A673 (cell line): ENCODE measurements around the gene FCF1. TPM values are rescaled to one million over a fixed set of nuclear protein-coding genes. Genes with fewer than 3 reads are reported as not detected.

Experiments used
- BruUV-seq: library from RNA; stranded (reverse); fragments of 400-500 nt; replicated peaks from 2 replicates; lab custom pipeline; 2021; lab: Mats Ljungman, UMichigan
- CTCF ChIA-PET: fragments of 300-600 bp; sonication (Branson Sonifier 250); formaldehyde crosslinking; loops from one replicate; lab custom pipeline; 2022; ENCODE audit warnings: antibody characterized with exemption; lab: Charles Lee
- POLR2A ChIA-PET: fragments of 300-600 bp; sonication (Branson Sonifier 250); formaldehyde crosslinking; loops from one replicate; lab custom pipeline; 2022; ENCODE audit warnings: antibody characterized with exemption; ENCODE audit not compliant: low non-redundant PET; lab: Charles Lee
- DNase-seq: peaks from one replicate; pipeline ENCODE4 v3.0.0-alpha.2; 2015; ENCODE audit warnings: low spot score
- H3K27ac ChIP-seq: fragments of 200-600 bp; sonication (generic); 2 replicates; pipeline ENCODE4 v1.5.1; 2016; ENCODE audit warnings: mixed run types, low read depth, mild to moderate bottlenecking, mixed read lengths, antibody characterized with exemption, low read length; ENCODE audit not compliant: poor library complexity, severe bottlenecking
- H3K27me3 ChIP-seq: fragments of 200-600 bp; sonication (generic); replicated peaks from 2 replicates; pipeline ENCODE4 v1.6.1; 2017; ENCODE audit warnings: mixed run types, low read depth, mild to moderate bottlenecking, mixed read lengths, antibody characterized with exemption, low read length; ENCODE audit not compliant: insufficient read depth, poor library complexity
- H3K36me3 ChIP-seq: fragments of 200-600 bp; sonication (generic); 2 replicates; pipeline ENCODE4 v1.6.1; 2016; ENCODE audit warnings: mixed run types, mild to moderate bottlenecking, mixed read lengths, antibody characterized with exemption, low read length; ENCODE audit not compliant: insufficient read depth, poor library complexity, severe bottlenecking
- H3K4me1 ChIP-seq: fragments of 200-600 bp; sonication (generic); 2 replicates; pipeline ENCODE4 v1.6.1; 2017; ENCODE audit warnings: mixed run types, mild to moderate bottlenecking, mixed read lengths, antibody characterized with exemption, low read length; ENCODE audit not compliant: insufficient read depth, poor library complexity, severe bottlenecking
- H3K4me3 ChIP-seq: fragments of 200-600 bp; sonication (generic); 2 replicates; pipeline ENCODE4 v1.5.1; 2016; ENCODE audit warnings: low read depth, mixed run types, mild to moderate bottlenecking, mixed read lengths, low read length; ENCODE audit not compliant: poor library complexity, severe bottlenecking
- H3K9me3 ChIP-seq: fragments of 200-600 bp; sonication (generic); 2 replicates; pipeline ENCODE4 v1.6.1; 2016; ENCODE audit warnings: mixed run types, low read depth, mild to moderate bottlenecking, mixed read lengths, antibody characterized with exemption, low read length; ENCODE audit not compliant: poor library complexity, severe bottlenecking
- EZH2 ChIP-seq: fragments of 200-600 bp; sonication (generic); IDR thresholded peaks from 2 replicates; pipeline ENCODE4 v1.6.1; 2017; ENCODE audit warnings: borderline replicate concordance, low read depth, mild to moderate bottlenecking, mixed read lengths, antibody characterized with exemption, low read length; ENCODE audit not compliant: poor library complexity, severe bottlenecking
- intact Hi-C: fragments of 100-400 bp; cut with micrococcal nuclease; formaldehyde crosslinking; loops from one replicate; pipeline ENCODE4 v1.10.0; 2022; ENCODE audit not compliant: unreplicated experiment
- total RNA-seq: library from RNA; stranded (reverse); gene quantifications from 2 replicates; pipeline ENCODE4 v1.2.3, GENCODE V29; 2021
- TF ChIP-seq, protein P1 (sequence below): fragments of 300-800, 200-600 bp; sonication (generic); conservative IDR thresholded peaks from 2 replicates; pipeline ENCODE4 v1.5.1; 2017; ENCODE audit warnings: low read depth, mild to moderate bottlenecking, antibody characterized with exemption, low read length, moderate library complexity, mixed read lengths

The FCF1 gene
- total RNA-seq, 1 experiment from 2014 or later = 74.2 TPM

DNA sequence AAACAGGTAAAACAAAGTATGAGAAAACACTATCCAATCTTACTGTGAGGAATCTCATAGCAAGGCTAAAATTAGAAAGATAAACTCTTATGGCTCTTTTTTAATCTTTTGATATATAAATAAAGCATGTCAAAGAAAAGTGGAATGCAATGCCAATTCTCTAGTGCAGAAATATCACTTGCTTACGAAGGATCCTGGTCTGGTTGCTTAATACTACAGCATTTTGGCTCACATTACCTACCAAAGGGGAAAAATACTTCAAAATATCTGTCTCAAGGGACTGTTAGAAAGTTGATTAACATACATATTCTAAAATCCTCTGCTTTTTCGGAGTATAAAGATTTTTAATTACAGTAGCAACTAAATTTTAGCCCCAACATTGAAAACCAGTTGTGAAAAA is 21.5 kb upstream of the FCF1 start:
- BruUV-seq = no TSS peak
- no peaks in the 10 kb centered on the region for H3K4me1 ChIP-seq
- H3K4me3 ChIP-seq = no peak overlapping the region
- intact Hi-C loops = no loop called here
- POLR2A ChIA-PET = no interaction called here
- no peaks in the 10 kb centered on the region for H3K27me3 ChIP-seq
- CTCF ChIA-PET = interaction anchor here (0.6 kb wide), 1 partner anchor 396 kb away, joined by 4 read pairs; no protein-coding TSS in a partner anchor
- no peak for DNase-seq
- H3K27ac ChIP-seq = no peak overlapping the region
- peaks cover 13% of the 10 kb centered on the region for H3K36me3 ChIP-seq
- no peak for TF ChIP-seq EZH2
- TF ChIP-seq, protein P1, sequence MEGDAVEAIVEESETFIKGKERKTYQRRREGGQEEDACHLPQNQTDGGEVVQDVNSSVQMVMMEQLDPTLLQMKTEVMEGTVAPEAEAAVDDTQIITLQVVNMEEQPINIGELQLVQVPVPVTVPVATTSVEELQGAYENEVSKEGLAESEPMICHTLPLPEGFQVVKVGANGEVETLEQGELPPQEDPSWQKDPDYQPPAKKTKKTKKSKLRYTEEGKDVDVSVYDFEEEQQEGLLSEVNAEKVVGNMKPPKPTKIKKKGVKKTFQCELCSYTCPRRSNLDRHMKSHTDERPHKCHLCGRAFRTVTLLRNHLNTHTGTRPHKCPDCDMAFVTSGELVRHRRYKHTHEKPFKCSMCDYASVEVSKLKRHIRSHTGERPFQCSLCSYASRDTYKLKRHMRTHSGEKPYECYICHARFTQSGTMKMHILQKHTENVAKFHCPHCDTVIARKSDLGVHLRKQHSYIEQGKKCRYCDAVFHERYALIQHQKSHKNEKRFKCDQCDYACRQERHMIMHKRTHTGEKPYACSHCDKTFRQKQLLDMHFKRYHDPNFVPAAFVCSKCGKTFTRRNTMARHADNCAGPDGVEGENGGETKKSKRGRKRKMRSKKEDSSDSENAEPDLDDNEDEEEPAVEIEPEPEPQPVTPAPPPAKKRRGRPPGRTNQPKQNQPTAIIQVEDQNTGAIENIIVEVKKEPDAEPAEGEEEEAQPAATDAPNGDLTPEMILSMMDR = no peak
- no peaks in the 10 kb centered on the region for H3K9me3 ChIP-seq

DNA sequence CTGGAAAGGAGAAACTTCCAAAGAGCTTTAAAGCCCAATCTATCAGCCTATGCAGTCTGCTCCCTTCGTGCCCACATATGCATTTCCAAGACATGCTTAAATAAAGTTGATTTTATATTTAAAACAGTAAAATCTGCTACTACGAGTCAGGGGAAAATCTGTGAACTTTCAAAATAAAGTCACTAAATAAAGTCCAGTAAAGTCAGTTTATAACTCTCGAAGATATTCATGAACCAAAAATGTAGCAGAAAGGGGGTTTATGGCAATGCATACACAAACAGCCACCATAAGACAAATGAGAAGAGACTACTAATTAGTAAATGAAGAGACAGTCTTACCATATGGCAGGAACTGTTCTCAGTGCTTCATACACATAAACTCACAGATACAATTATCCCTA is 19.8 kb upstream of the FCF1 start:
- DNase-seq = no peak
- Histone ChIP-seq H3K4me1 (no peaks in the 10 kb centered on the region), H3K27ac (no peak overlapping the region), H3K27me3 (no peaks in the 10 kb centered on the region), H3K4me3 (no peak overlapping the region), H3K9me3 (no peaks in the 10 kb centered on the region), H3K36me3 (peaks cover 13% of the 10 kb centered on the region)
- ChIA-PET CTCF (no interaction called here), POLR2A (no interaction called here)
- BruUV-seq = no TSS peak
- TF ChIP-seq, protein P1 = no peak
- no peak for TF ChIP-seq EZH2
- intact Hi-C loops = no loop called here

DNA sequence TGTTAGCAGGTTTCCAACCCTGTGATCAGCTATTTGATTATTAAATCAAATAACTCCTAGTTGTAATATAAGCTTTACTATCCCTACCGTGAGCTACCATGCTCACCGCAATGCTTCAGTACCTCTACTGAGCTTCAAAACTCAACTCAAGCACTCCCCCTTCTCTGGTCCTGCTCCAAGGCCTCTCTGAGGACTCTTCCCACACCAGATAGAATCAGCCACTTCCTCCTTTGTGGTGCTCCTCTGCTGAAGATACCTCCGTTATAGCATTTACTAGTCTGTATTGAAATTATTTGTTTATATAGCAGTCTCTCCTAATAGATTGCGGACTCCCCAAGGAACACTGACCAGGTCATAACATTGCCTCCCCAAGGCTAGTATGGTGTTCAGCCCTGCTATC is 17.5 kb upstream of the FCF1 start:
- TF ChIP-seq, protein P1 = no peak
- TF ChIP-seq EZH2 = no peak
- no TSS peak for BruUV-seq
- Histone ChIP-seq H3K4me3 (no peak overlapping the region), H3K27ac (no peak overlapping the region), H3K4me1 (no peaks in the 10 kb centered on the region), H3K36me3 (peaks cover 6% of the 10 kb centered on the region), H3K9me3 (no peaks in the 10 kb centered on the region), H3K27me3 (no peaks in the 10 kb centered on the region)
- CTCF ChIA-PET = no interaction called here
- POLR2A ChIA-PET = no interaction called here
- no peak for DNase-seq
- intact Hi-C loops = no loop called here
